Thymus (tissue), 11 donors: ENCODE results near the gene GAB2. TPM values are rescaled to one million over a fixed set of nuclear protein-coding genes. Genes with fewer than 3 reads are reported as not detected.

Source experiments
- DNase-seq, 9 donors: peaks; one replicate each; pipeline ENCODE4 v3.0.0-alpha.2; 2013; ENCODE audit warnings: low spot score in 9 of 9, low read depth in 6 of 9, missing footprints in 1 of 9
- H3K27ac ChIP-seq, 2 donors: one replicate each; pipeline ENCODE4 v1.5.1; 2013; ENCODE audit warnings: control low read depth in 1 of 2, low read depth in 1 of 2, low read length in 1 of 2, mild to moderate bottlenecking in 1 of 2, moderate library complexity in 1 of 2
- H3K27me3 ChIP-seq, 2 donors: one replicate each; pipeline ENCODE4 v1.5.1; 2013; ENCODE audit warnings: low read length in 1 of 2; ENCODE audit not compliant: control insufficient read depth in 2 of 2, insufficient read depth in 1 of 2
- H3K36me3 ChIP-seq, 2 donors: one replicate each; pipeline ENCODE4 v1.5.1; 2013; ENCODE audit warnings: low read length in 1 of 2, mild to moderate bottlenecking in 1 of 2, moderate library complexity in 1 of 2; ENCODE audit not compliant: control insufficient read depth in 2 of 2, insufficient read depth in 2 of 2
- H3K4me1 ChIP-seq, 2 donors: one replicate each; pipeline ENCODE4 v1.5.1; 2013; ENCODE audit warnings: low read length in 2 of 2; ENCODE audit not compliant: control insufficient read depth in 2 of 2, insufficient read depth in 2 of 2
- H3K4me3 ChIP-seq, 2 donors: one replicate each; pipeline ENCODE4 v1.5.1; 2013; ENCODE audit warnings: low read length in 2 of 2, control low read depth in 1 of 2, mild to moderate bottlenecking in 1 of 2
- H3K9me3 ChIP-seq, 2 donors: one replicate each; pipeline ENCODE4 v1.5.1; 2013; ENCODE audit warnings: low read length in 1 of 2, mild to moderate bottlenecking in 1 of 2; ENCODE audit not compliant: control insufficient read depth in 2 of 2, insufficient read depth in 1 of 2
- whole genome bisulfite sequencing: extraction: QIAGEN DNeasy Blood & Tissue Kit; methylation state at CpG from one replicate; pipeline ENCODE4 v1.1.7; 2013; 5-methylcytosine and 5-hydroxymethylcytosine counted together
- polyA plus RNA-seq: library from polyadenylated mRNA; stranded (reverse); fragments of 200-250 nt; gene quantifications from one replicate; pipeline ENCODE4 v1.2.3, GENCODE V29; 2013
- total RNA-seq: library from RNA; stranded (reverse); fragments of 120-200 nt; gene quantifications from one replicate; pipeline ENCODE4 v1.2.4, GENCODE V29; 2013
- donor health status: healthy.

The GAB2 gene
- total and polyA plus RNA-seq, 2 donors, result 3.7 to 12.6 TPM

- Histone ChIP-seq H3K27ac (no peak overlapping the region), H3K36me3 (peaks cover 0 to 4% of the 10 kb centered on the region in 2 donors), H3K4me3 (no peak overlapping the region), H3K27me3 (no peaks in the 10 kb centered on the region), H3K4me1 (peaks cover 10 to 14% of the 10 kb centered on the region in 2 donors), H3K9me3 (no peaks in the 10 kb centered on the region)
- WGBS, result 97% methylated on average over 4 of the region's 4 CpGs
- no peak for DNase-seq
These were observed 18.5 kb downstream of the GAB2 start for GRCh38 chr11:78399136-78399535.

DNA sequence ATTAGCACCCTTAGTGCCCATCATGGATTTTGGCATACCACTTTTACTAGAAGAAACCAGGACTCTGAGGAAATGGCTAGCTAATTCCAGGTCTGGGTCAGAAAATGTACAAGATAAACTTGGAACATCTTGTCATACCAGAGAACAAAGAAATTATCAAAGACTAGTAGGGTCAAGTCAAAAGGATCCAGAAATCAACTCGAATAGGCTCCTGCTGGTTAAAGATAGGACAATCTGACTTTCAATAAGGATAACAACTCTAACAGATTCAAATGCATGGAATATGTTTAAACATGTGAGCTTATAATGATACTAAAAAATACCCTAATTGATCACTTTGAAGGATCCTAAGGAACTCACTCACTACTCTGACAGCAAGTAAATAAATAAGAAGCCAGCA is 18.9 kb downstream of the GAB2 start:
- H3K36me3 ChIP-seq, result peaks cover 0 to 4% of the 10 kb centered on the region in 2 donors
- H3K4me1 ChIP-seq, result peaks cover 10 to 14% of the 10 kb centered on the region in 2 donors
- WGBS, result 99% methylated on average over 1 of the region's 1 CpG
- H3K27ac ChIP-seq, result no peak overlapping the region
- DNase-seq, result no peak
- H3K4me3 ChIP-seq, result no peak overlapping the region
- H3K9me3 ChIP-seq, result no peaks in the 10 kb centered on the region
- H3K27me3 ChIP-seq, result no peaks in the 10 kb centered on the region

GRCh38 chr11:78397398-78397797 is 20.2 kb downstream of the GAB2 start:
- Histone ChIP-seq H3K4me1 (peaks cover 16 to 18% of the 10 kb centered on the region in 2 donors), H3K27ac (peak overlapping the region in 1 of 2 donors; percentile 59), H3K9me3 (no peaks in the 10 kb centered on the region), H3K4me3 (no peak overlapping the region), H3K27me3 (no peaks in the 10 kb centered on the region), H3K36me3 (peaks cover 0 to 4% of the 10 kb centered on the region in 2 donors)
- 28% methylated on average over 3 of the region's 3 CpGs for whole genome bisulfite sequencing
- peak in 2 of 9 donors; percentile 60 to 79 for DNase-seq

DNA sequence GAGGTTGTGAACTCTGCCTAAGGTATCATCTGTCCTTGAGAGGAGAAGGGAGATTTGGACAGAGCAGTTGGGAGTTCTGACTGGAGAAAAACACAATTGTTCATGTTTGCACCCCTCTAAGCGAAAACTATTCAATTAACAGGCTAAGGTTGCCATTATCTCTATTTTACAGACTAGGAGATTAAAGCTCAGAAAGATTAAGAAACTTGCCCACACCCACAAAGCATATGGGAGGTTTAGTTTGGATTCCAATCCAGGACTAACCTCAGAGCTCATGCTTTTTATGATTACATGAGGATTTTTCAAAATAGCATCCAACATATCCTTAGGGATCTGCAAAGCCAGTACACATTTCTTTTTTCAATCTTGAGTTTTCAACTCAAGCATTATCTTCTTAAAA is 22.0 kb downstream of the GAB2 start:
- H3K27ac ChIP-seq, result no peak overlapping the region
- no peaks in the 10 kb centered on the region for H3K9me3 ChIP-seq
- WGBS, result 99% methylated on average over 1 of the region's 1 CpG
- DNase-seq, result no peak
- peaks cover 0 to 4% of the 10 kb centered on the region in 2 donors for H3K36me3 ChIP-seq
- no peaks in the 10 kb centered on the region for H3K27me3 ChIP-seq
- H3K4me3 ChIP-seq, result no peak overlapping the region
- H3K4me1 ChIP-seq, result peaks cover 16 to 19% of the 10 kb centered on the region in 2 donors

- Histone ChIP-seq H3K27me3 (no peaks in the 10 kb centered on the region), H3K4me3 (no peak overlapping the region), H3K4me1 (peaks cover 10 to 19% of the 10 kb centered on the region in 2 donors), H3K27ac (no peak overlapping the region), H3K36me3 (no peaks in the 10 kb centered on the region), H3K9me3 (peaks cover 0 to 4% of the 10 kb centered on the region in 2 donors)
- no peak for DNase-seq
- WGBS, result 42% methylated on average over 2 of the region's 2 CpGs
These were observed 24.8 kb downstream of the GAB2 start for GRCh38 chr11:78392854-78393253.

- H3K27me3 ChIP-seq, result no peaks in the 10 kb centered on the region
- H3K27ac ChIP-seq, result peak overlapping the region in 1 of 2 donors; percentile 4
- H3K4me3 ChIP-seq, result no peak overlapping the region
- 100% methylated on average over 1 of the region's 1 CpG for WGBS
- H3K36me3 ChIP-seq, result no peaks in the 10 kb centered on the region
- H3K4me1 ChIP-seq, result peaks cover 3 to 11% of the 10 kb centered on the region in 2 donors
- H3K9me3 ChIP-seq, result peaks cover 0 to 6% of the 10 kb centered on the region in 2 donors
- DNase-seq, result no peak
These were observed 26.2 kb downstream of the GAB2 start for GRCh38 chr11:78391424-78391823.

DNA sequence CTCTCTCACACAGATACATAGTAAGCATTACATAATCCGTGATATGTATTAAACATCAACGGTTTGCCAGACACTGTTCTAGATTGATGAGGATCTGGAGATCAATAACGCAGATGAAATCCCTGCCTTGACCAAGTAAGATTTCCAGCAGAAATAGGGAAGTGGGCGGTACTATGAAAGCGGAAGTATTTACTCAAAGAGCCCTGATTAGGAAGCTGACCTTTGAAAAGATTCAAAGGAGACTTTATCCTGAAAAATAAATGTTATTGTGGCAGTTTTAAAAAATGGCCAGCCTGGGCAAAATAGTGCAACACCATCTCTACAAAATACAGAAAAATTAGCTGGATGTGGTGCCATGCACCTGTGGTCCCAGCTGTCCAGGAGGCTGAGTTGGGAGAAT is 26.8 kb downstream of the GAB2 start:
- WGBS, result 94% methylated on average over 5 of the region's 5 CpGs
- peaks cover 0 to 6% of the 10 kb centered on the region in 2 donors for H3K9me3 ChIP-seq
- no peak for DNase-seq
- H3K27me3 ChIP-seq, result no peaks in the 10 kb centered on the region
- H3K4me1 ChIP-seq, result peaks cover 3 to 11% of the 10 kb centered on the region in 2 donors
- no peaks in the 10 kb centered on the region for H3K36me3 ChIP-seq
- no peak overlapping the region for H3K27ac ChIP-seq
- no peak overlapping the region for H3K4me3 ChIP-seq

DNA sequence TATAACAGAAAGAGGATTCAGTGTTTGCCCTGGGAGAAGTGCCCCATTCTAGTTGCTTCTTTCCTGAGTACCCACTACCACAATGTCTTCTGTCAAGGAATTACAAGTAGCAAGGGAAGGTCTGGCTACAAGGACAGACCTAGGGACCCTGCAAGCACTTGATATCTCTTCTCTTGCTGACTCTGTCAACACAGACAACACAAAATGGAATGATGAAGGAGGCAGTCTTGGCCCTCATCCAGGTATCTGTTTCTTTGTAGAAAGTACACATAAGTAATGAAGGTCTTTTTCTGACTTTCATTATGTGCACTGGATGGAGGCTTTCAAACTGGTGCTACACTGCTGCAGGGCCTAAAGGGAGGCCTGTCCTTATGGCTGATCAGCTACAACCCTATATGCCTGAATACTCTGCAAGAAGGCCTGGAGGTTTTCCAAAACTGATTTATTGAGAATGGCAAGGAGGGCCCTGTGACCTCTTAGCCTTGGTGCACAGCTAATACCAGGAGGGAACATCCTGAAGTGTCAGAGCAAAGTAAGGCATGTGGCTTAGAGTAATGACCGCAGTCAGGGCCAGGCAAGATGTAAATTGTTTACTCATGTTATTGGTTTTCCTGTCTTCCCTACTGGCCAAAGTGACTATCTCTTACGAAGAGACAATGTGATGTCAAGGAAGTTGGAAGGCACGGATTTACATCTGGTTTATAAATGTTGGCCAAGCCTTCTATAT is 31.2 kb downstream of the GAB2 start:
- peaks cover 0 to under 1% of the 10 kb centered on the region in 2 donors for H3K4me1 ChIP-seq
- no peaks in the 10 kb centered on the region for H3K27me3 ChIP-seq
- H3K27ac ChIP-seq, result no peak overlapping the region
- WGBS, result 97% methylated on average over 3 of the region's 3 CpGs
- H3K36me3 ChIP-seq, result peaks cover 0 to 8% of the 10 kb centered on the region in 2 donors
- DNase-seq, result no peak
- H3K4me3 ChIP-seq, result no peak overlapping the region
- H3K9me3 ChIP-seq, result peaks cover 0 to 20% of the 10 kb centered on the region in 2 donors

GRCh38 chr11:78385205-78385604 is 32.4 kb downstream of the GAB2 start:
- DNase-seq, result no peak
- Histone ChIP-seq H3K27ac (no peak overlapping the region), H3K36me3 (peaks cover 0 to 8% of the 10 kb centered on the region in 2 donors), H3K9me3 (peaks cover 0 to 20% of the 10 kb centered on the region in 2 donors), H3K4me3 (no peak overlapping the region), H3K27me3 (no peaks in the 10 kb centered on the region), H3K4me1 (peaks cover 0 to 3% of the 10 kb centered on the region in 2 donors)
- 99% methylated on average over 1 of the region's 1 CpG for WGBS
